HCT116 (cell line): ENCODE measurements around the gene ENTREP1. TPM values are rescaled to one million over a fixed set of nuclear protein-coding genes. Genes with fewer than 3 reads are reported as not detected.

Source experiments
- ATAC-seq: fragments of 200-7000 bp; cut with Tn5 transposase; 2 replicates; pipeline ENCODE4 v1.9.1; 2020; ENCODE audit warnings: mild to moderate bottlenecking, moderate library complexity
- BruUV-seq: library from RNA; stranded (reverse); fragments of 400-500 nt; replicated peaks from 2 replicates; lab custom pipeline; 2021; lab: Mats Ljungman, UMichigan
- CTCF ChIA-PET: fragments of 300-600 bp; sonication (Branson Sonifier 250); formaldehyde crosslinking; loops from one replicate; lab custom pipeline; 2021; ENCODE audit warnings: antibody characterized with exemption; lab: Charles Lee
- POLR2A ChIA-PET: fragments of 300-600, 350-600 bp; sonication (Branson Sonifier 250); formaldehyde crosslinking; loops from one replicate; lab custom pipeline; 2021; ENCODE audit warnings: antibody characterized with exemption; lab: Charles Lee
- RAD21 ChIA-PET, 2 experiments: fragments of 300-600 bp; sonication (Branson Sonifier 250); formaldehyde crosslinking; loops; one replicate each; lab custom pipeline; 2023; ENCODE audit warnings: low total read pairs in 2 of 2; ENCODE audit not compliant: uncharacterized antibody in 2 of 2, unreplicated experiment in 2 of 2, low non-redundant PET in 1 of 2; lab: Charles Lee
- DNase-seq: peaks from one replicate; pipeline ENCODE4 v3.0.0-alpha.2; 2010; ENCODE audit warnings: low read depth, low spot score
- H2AFZ ChIP-seq: fragments of 200-600 bp; shearing (Covaris generic), sonication (generic); 2 replicates; pipeline ENCODE4 v1.6.1; 2017; ENCODE audit warnings: low read depth, mixed run types, mixed read lengths, antibody characterized with exemption, low read length; ENCODE audit not compliant: poor library complexity, severe bottlenecking
- H3K27ac ChIP-seq: 2 replicates; pipeline ENCODE4 v1.5.1; 2012; ENCODE audit warnings: low read depth, low read length
- H3K27me3 ChIP-seq: fragments of 200-600 bp; sonication (generic); 2 replicates; pipeline ENCODE4 v1.6.1; 2016; ENCODE audit warnings: mixed run types, low read length, mixed read lengths; ENCODE audit not compliant: insufficient read depth
- H3K36me3 ChIP-seq, 2 experiments: fragments of 200-500 bp in 1 of 2; fragments of 200-600 bp in 1 of 2; sonication (Bioruptor generic) in 1 of 2; sonication (generic) in 1 of 2; 2 replicates each; pipeline versions ENCODE4 v1.5.1 to v1.6.1; 2014 to 2016; ENCODE audit warnings: low read length in 2 of 2, inconsistent platforms in 1 of 2, mixed read lengths in 1 of 2, mixed run types in 1 of 2; ENCODE audit not compliant: insufficient read depth in 2 of 2, control insufficient read depth in 1 of 2
- H3K4me1 ChIP-seq, 2 experiments: fragments of 200-600 bp in 1 of 2; sonication (generic) in 1 of 2; 2 replicates each; pipeline versions ENCODE4 v1.5.1 to v1.6.1; 2012 to 2017; ENCODE audit warnings: low read length in 2 of 2, inconsistent platforms in 1 of 2, mild to moderate bottlenecking in 1 of 2, mixed read lengths in 1 of 2, mixed run types in 1 of 2, moderate library complexity in 1 of 2; ENCODE audit not compliant: insufficient read depth in 2 of 2, control insufficient read depth in 1 of 2
- H3K4me2 ChIP-seq: fragments of 200-600 bp; sonication (generic); 2 replicates; pipeline ENCODE4 v1.6.1; 2017; ENCODE audit warnings: mixed run types, low read length, mixed read lengths
- H3K4me3 ChIP-seq, 2 experiments: fragments of 200-600 bp in 1 of 2; sonication (generic) in 1 of 2; replicated peaks in 1 of 2; 2 replicates each; pipeline ENCODE4 v1.5.1; 2011 to 2016; ENCODE audit warnings: low read length in 2 of 2, control low read depth in 1 of 2, low read depth in 1 of 2, mild to moderate bottlenecking in 1 of 2, mixed read lengths in 1 of 2, mixed run types in 1 of 2
- H3K79me2 ChIP-seq: fragments of 200-600 bp; sonication (generic); 2 replicates; pipeline ENCODE4 v1.6.1; 2017; ENCODE audit warnings: mild to moderate bottlenecking, mixed run types, low read length, moderate library complexity, mixed read lengths; ENCODE audit not compliant: insufficient read depth
- H3K9ac ChIP-seq: fragments of 200-600 bp; sonication (generic); 2 replicates; pipeline ENCODE4 v1.6.1; 2016; ENCODE audit warnings: low read length, mixed read lengths
- H3K9me2 ChIP-seq: fragments of 200-600 bp; sonication (generic), shearing (Covaris generic); 2 replicates; pipeline ENCODE4 v1.6.1; 2017; ENCODE audit warnings: mixed run types, mild to moderate bottlenecking, moderate library complexity; ENCODE audit not compliant: insufficient read depth
- H3K9me3 ChIP-seq, 2 experiments: fragments of 200-500 bp in 1 of 2; fragments of 200-600 bp in 1 of 2; sonication (Bioruptor generic) in 1 of 2; sonication (generic) in 1 of 2; 2 replicates each; pipeline ENCODE4 v1.6.1; 2014 to 2017; ENCODE audit warnings: low read length in 2 of 2, mixed read lengths in 2 of 2, inconsistent platforms in 1 of 2, low read depth in 1 of 2, mild to moderate bottlenecking in 1 of 2, mixed run types in 1 of 2, moderate library complexity in 1 of 2; ENCODE audit not compliant: control insufficient read depth in 1 of 2, insufficient read depth in 1 of 2
- H4K20me1 ChIP-seq: fragments of 200-600 bp; sonication (generic), shearing (Covaris generic); 2 replicates; pipeline ENCODE4 v1.6.1; 2017; ENCODE audit warnings: mixed run types, mild to moderate bottlenecking, moderate library complexity; ENCODE audit not compliant: insufficient read depth
- CBX3 ChIP-seq: IDR thresholded peaks from 2 replicates; pipeline ENCODE4 v1.6.1; 2012; ENCODE audit warnings: low read depth
- CEBPB ChIP-seq: IDR thresholded peaks from 2 replicates; pipeline ENCODE4 v1.6.1; 2012; ENCODE audit warnings: low read depth
- EZH2 ChIP-seq: fragments of 200-600 bp; sonication (generic); IDR thresholded peaks from 2 replicates; pipeline ENCODE4 v1.6.1; 2017; ENCODE audit warnings: antibody characterized with exemption, mixed run types
- POLR2A ChIP-seq: IDR thresholded peaks from 2 replicates; pipeline ENCODE4 v1.7.0; 2011; ENCODE audit warnings: borderline replicate concordance; ENCODE audit not compliant: insufficient read depth, insufficient read length; ENCODE audit errors: extremely low read depth
- POLR2AphosphoS5 ChIP-seq: IDR thresholded peaks from 2 replicates; pipeline ENCODE4 v1.6.1; 2011; ENCODE audit warnings: mild to moderate bottlenecking, low read depth, low read length, moderate library complexity
- SIN3A ChIP-seq: IDR thresholded peaks from 2 replicates; pipeline ENCODE4 v1.6.1; 2012; ENCODE audit warnings: low read depth
- SP1 ChIP-seq: IDR thresholded peaks from 2 replicates; pipeline ENCODE4 v1.6.1; 2012; ENCODE audit warnings: low read depth
- SRF ChIP-seq: IDR thresholded peaks from 2 replicates; pipeline ENCODE4 v1.6.1; 2012; ENCODE audit warnings: low read depth
- TCF7L2 ChIP-seq: IDR thresholded peaks from 2 replicates; pipeline ENCODE4 v1.7.0; 2011; ENCODE audit warnings: borderline replicate concordance, inconsistent platforms; ENCODE audit not compliant: insufficient read depth, insufficient read length; ENCODE audit errors: extremely low read depth
- ZNF274 ChIP-seq: fragments of 200-500 bp; sonication (Bioruptor generic); IDR thresholded peaks from 2 replicates; pipeline ENCODE4 v1.6.1; 2014; ENCODE audit warnings: mild to moderate bottlenecking, low read depth, low read length, inconsistent platforms
- intact Hi-C: fragments of 100-400 bp; cut with micrococcal nuclease; formaldehyde crosslinking; loops from 2 replicates; pipeline ENCODE4 v1.10.0; 2022
- total RNA-seq: library from RNA; stranded (reverse); gene quantifications from one replicate; pipeline ENCODE4 v1.2.1, GENCODE V29; 2021; ENCODE audit not compliant: unreplicated experiment
- TF ChIP-seq, protein P1 (sequence below), 3 experiments: fragments of 200-600 bp in 1 of 3; sonication (generic) in 1 of 3; IDR thresholded peaks in 2 of 3; conservative IDR thresholded peaks in 1 of 3; 2 replicates each; pipeline ENCODE4 v1.5.1; 2012 to 2017; ENCODE audit warnings: low read depth in 2 of 3, low read length in 2 of 3, antibody characterized with exemption in 1 of 3, borderline replicate concordance in 1 of 3, control low read depth in 1 of 3, mild to moderate bottlenecking in 1 of 3, mixed read lengths in 1 of 3, mixed run types in 1 of 3, moderate library complexity in 1 of 3; ENCODE audit not compliant: insufficient read depth in 1 of 3

ENTREP1 gene
- total RNA-seq, 1 experiment from 2014 or later, result 1.1 TPM

DNA sequence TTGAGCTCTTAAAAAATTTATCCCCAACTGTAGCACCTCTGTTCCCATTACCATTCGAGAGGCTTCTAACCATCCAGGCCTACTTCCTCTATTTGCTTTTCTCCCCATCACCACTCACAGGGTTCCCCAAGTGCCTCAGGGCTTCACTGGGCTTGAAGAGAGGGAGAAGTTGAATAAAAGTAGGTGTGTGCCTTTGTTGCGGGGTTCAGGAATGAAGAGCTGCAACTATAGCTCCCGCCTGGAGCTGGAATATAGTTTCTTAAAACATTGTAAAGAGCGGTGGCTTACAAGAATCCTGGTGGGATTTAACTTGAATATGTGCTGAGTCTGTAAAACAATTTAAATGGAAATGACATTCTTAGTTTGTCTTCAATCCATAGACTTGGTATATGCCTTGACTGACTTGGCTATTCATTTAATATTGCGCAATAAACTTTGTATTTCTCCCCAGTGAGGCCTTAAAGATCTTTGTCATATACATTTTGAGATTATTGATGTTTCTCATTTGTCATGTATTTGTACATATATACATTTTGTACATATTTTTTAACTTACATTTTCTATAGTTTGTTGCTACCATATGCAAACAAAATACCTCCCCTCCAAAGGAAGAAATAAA, 7.2 kb downstream of the ENTREP1 start:
- TF ChIP-seq CBX3 (no peak), ZNF274 (no peak), SRF (no peak)
- TF ChIP-seq, protein P1, sequence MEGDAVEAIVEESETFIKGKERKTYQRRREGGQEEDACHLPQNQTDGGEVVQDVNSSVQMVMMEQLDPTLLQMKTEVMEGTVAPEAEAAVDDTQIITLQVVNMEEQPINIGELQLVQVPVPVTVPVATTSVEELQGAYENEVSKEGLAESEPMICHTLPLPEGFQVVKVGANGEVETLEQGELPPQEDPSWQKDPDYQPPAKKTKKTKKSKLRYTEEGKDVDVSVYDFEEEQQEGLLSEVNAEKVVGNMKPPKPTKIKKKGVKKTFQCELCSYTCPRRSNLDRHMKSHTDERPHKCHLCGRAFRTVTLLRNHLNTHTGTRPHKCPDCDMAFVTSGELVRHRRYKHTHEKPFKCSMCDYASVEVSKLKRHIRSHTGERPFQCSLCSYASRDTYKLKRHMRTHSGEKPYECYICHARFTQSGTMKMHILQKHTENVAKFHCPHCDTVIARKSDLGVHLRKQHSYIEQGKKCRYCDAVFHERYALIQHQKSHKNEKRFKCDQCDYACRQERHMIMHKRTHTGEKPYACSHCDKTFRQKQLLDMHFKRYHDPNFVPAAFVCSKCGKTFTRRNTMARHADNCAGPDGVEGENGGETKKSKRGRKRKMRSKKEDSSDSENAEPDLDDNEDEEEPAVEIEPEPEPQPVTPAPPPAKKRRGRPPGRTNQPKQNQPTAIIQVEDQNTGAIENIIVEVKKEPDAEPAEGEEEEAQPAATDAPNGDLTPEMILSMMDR (IDR thresholded peaks at IDR 0.05 in 2 of 3, conservative IDR thresholded peaks at IDR 0.05 in 1 of 3; ENCODE audit: borderline replicate concordance in 1 of 3, insufficient read depth in 1 of 3, low read depth in 2 of 3, low read length in 2 of 3), result no peak
- no peak overlapping the region for H3K4me3 ChIP-seq
- H3K79me2 ChIP-seq, result no peaks in the 10 kb centered on the region
- H4K20me1 ChIP-seq, result no peaks in the 10 kb centered on the region; the same call in 1 of the 2 replicates
- DNase-seq (no peak), ATAC-seq (no peak)
- CTCF ChIA-PET, result no interaction called here
- no TSS peak for BruUV-seq
- no peak overlapping the region for H3K4me2 ChIP-seq
- H3K4me1 ChIP-seq, result no peaks in the 10 kb centered on the region
- intact Hi-C loops, result no loop called here
- H3K9me3 ChIP-seq, result no peaks in the 10 kb centered on the region
- H3K27me3 ChIP-seq, result 0 out of 2 replicates have a peak, but pooled peaks cover 16% of the 10 kb centered on the region
- H2AFZ ChIP-seq, result no peak overlapping the region
- POLR2A ChIA-PET, result no interaction called here
- H3K9me2 ChIP-seq, result no peaks in the 10 kb centered on the region
- H3K9ac ChIP-seq, result no peak overlapping the region
- RAD21 ChIA-PET, result no interaction called here
- H3K36me3 ChIP-seq, result no peaks in the 10 kb centered on the region
- H3K27ac ChIP-seq, result no peak overlapping the region

DNA sequence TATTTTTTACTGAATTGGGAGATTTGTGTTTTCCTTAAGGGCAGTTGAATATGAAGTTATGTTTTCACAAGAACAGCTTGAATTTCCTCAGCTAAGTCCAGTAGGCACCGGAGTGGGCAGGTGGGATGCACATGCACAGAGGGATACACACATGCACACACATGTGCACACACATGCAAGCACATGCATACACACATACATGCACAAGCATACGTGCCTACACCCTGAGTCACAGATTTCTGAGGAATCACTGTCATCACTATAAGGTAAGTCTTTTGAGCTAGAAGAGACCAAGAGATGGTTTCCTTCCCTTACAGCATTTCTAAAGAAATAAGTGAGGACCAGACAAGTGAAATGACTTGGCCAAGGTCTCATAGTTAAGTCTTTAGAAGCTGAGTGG, 8.7 kb downstream of the ENTREP1 start:
- 0 out of 2 replicates have a peak, but pooled peaks cover 11% of the 10 kb centered on the region for H3K27me3 ChIP-seq
- no peak overlapping the region for H3K4me2 ChIP-seq
- TF ChIP-seq POLR2A, result no peak
- no peak for TF ChIP-seq EZH2
- no peak for TF ChIP-seq CEBPB
- no peak for TF ChIP-seq POLR2AphosphoS5
- TF ChIP-seq SRF, result no peak
- no peak for TF ChIP-seq SP1
- no peak for TF ChIP-seq TCF7L2
- TF ChIP-seq SIN3A, result no peak
- TF ChIP-seq, all 23 proteins: peak for 0
- Histone ChIP-seq H3K79me2 (no peaks in the 10 kb centered on the region), H2AFZ (no peak overlapping the region), H3K9ac (no peak overlapping the region), H3K9me2 (no peaks in the 10 kb centered on the region), H3K4me3 (no peak overlapping the region), H3K4me1 (no peaks in the 10 kb centered on the region), H3K27ac (no peak overlapping the region), H3K36me3 (no peaks in the 10 kb centered on the region), H4K20me1 (no peaks in the 10 kb centered on the region; the same call in 1 of the 2 replicates), H3K9me3 (no peaks in the 10 kb centered on the region)
- ChIA-PET CTCF (no interaction called here), RAD21 (no interaction called here), POLR2A (no interaction called here)
- intact Hi-C loops, result no loop called here
- no TSS peak for BruUV-seq
- DNase-seq (no peak), ATAC-seq (no peak)
